VCaP (cell line): ENCODE results near the gene TECR.

Experiments
- H3K27ac ChIP-seq: fragments of 450-650 bp; 2 replicates; pipeline ENCODE4 v1.5.1; 2017
- TF ChIP-seq, protein P1 (sequence below): fragments of 450-650 bp; conservative IDR thresholded peaks from 2 replicates; pipeline ENCODE4 v1.5.1; 2017; ENCODE audit warnings: mild to moderate bottlenecking, moderate library complexity

Gene TECR

GRCh38 chr19:14565765-14566711, 36.6 kb downstream of the TECR start:
- H3K27ac ChIP-seq, result no peak overlapping the region
- TF ChIP-seq, protein P1, sequence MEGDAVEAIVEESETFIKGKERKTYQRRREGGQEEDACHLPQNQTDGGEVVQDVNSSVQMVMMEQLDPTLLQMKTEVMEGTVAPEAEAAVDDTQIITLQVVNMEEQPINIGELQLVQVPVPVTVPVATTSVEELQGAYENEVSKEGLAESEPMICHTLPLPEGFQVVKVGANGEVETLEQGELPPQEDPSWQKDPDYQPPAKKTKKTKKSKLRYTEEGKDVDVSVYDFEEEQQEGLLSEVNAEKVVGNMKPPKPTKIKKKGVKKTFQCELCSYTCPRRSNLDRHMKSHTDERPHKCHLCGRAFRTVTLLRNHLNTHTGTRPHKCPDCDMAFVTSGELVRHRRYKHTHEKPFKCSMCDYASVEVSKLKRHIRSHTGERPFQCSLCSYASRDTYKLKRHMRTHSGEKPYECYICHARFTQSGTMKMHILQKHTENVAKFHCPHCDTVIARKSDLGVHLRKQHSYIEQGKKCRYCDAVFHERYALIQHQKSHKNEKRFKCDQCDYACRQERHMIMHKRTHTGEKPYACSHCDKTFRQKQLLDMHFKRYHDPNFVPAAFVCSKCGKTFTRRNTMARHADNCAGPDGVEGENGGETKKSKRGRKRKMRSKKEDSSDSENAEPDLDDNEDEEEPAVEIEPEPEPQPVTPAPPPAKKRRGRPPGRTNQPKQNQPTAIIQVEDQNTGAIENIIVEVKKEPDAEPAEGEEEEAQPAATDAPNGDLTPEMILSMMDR, result no peak

DNA sequence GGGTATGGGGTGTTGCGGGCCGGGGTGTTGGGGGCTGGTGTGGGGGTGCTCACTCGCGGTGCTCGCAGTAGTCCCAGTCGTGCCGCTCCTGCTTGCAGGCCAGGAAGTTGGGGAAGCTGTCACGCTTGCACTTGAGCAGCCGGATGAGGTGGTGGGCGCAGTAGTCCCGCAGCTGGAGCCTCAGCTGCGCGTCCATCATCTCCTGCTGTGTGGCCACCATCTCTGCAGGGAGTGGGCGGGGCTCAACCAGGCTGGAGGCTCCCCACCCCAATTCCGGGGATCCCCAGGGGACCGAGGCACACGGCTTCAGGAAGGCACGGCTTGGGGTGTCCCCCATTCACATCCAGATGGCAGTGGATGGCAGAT, 37.3 kb downstream of the TECR start:
- no peak overlapping the region for H3K27ac ChIP-seq
- TF ChIP-seq, protein P1, result no peak

GRCh38 chr19:14567079-14567478, 37.7 kb downstream of the TECR start:
- no peak overlapping the region for H3K27ac ChIP-seq

GRCh38 chr19:14570864-14571527, 41.6 kb downstream of the TECR start:
- TF ChIP-seq, protein P1, result no peak
- H3K27ac ChIP-seq, result peak overlapping the region; percentile 90

More at GRCh38 chr19:14567079-14567478, 37.7 kb downstream of the TECR start:
- TF ChIP-seq, protein P1, result no peak

- peak within 1 kb of the TSS; percentile 90 for H3K27ac ChIP-seq
- TF ChIP-seq, protein P1, result peak; percentile 96
Observed at GRCh38 chr19:14571695-14572490, 42.5 kb downstream of the TECR start, which contains the start of gene NDUFB7. TSS of gene NDUFB7 (minus strand) at chr19:14572066. CDS start at chr19:14572000, 66 bp downstream.

DNA sequence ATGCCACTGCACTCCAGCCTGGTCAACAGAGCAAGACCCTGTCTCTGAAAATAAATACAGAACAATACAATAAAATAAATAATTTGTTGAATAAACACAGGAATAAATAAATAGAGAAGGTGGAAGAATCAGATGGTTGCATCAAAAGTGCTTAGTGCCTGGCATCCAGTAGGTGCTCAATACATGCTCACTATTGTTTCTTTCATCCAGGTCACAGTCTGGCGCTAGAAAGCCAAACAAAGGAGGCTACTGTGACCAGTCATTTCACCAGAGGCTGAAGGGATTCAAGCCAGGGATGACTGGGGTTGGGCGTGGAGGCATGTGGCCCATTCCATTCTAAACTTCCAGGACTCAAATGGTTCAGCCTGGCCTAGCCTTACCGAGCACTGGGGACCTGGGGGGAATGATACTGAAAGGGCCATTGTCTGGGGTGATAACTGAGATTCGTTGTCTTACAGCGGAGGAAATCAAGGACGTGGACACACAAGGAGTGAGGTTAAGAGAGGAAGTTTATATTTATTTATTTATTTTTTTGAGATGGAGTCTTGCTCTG, 46.1 kb downstream of the TECR start:
- no peak overlapping the region for H3K27ac ChIP-seq
- TF ChIP-seq, protein P1, result no peak
